ENCODE measurements around the gene KRR1. TPM values are rescaled to one million over a fixed set of nuclear protein-coding genes. Genes with fewer than 3 reads are reported as not detected.
"Not testable (repeated sequence)": the region's sequence is repeated elsewhere in the genome, so short reads cannot be mapped to it uniquely, and the experiment has no call there.

Gene KRR1
- total and polyA plus RNA-seq, 2 donors from 2014 or later, result 20.0 to 50.7 TPM

- Histone ChIP-seq H3K9ac (ENCODE audit: low read length in 3 of 3) (no peak overlapping the region), H3K27me3 (ENCODE audit: control insufficient read depth, insufficient read depth, low read length) (no peaks in the 10 kb centered on the region), H3K36me3 (ENCODE audit: control insufficient read depth in 2 of 3, insufficient read depth in 3 of 3, low read length in 3 of 3) (no peaks in the 10 kb centered on the region), H3K27ac (ENCODE audit: low read depth in 2 of 2, low read length in 2 of 2) (no peak overlapping the region), H3K9me3 (ENCODE audit: control insufficient read depth in 2 of 3, insufficient read depth in 1 of 3, low read length in 3 of 3) (no peaks in the 10 kb centered on the region), H3K4me3 (ENCODE audit: low read length in 3 of 3) (no peak overlapping the region), H3K4me1 (ENCODE audit: control insufficient read depth in 2 of 3, insufficient read depth in 2 of 3, low read depth in 1 of 3, low read length in 3 of 3) (no peaks in the 10 kb centered on the region)
- intact Hi-C loops (cut with DNase I), result no loop called here
- FAIRE-seq, result no peak
- no peak for DNase-seq
- TF ChIP-seq CTCF (IDR thresholded peaks at IDR 0.05; ENCODE audit: borderline replicate concordance, extremely low read depth, insufficient read depth), result no peak
Measured at GRCh38 chr12:75489613-75490210, 21.7 kb downstream of the KRR1 start.

DNA sequence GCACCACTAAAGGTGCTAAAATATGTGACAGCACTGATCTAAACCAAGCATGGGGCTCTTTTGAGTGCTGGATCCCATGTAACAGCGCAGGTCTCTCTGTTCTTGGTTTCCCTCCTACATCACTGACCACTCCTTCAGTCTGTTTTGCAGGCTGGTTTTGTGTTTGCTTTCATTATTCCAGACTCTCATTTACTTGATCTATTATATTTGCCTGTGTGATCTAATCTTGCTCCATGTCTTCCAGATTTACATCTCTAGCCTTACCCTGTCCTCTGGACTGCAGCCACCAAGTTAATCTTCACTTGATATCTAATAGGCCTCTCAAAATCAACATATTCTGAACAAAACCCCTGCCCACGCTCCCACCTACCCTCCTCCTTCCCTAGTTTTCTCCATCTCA lies 22.2 kb downstream of the KRR1 start:
- Histone ChIP-seq H3K4me3 (ENCODE audit: low read length in 3 of 3) (no peak overlapping the region), H3K9ac (ENCODE audit: low read length in 3 of 3) (no peak overlapping the region), H3K27me3 (ENCODE audit: control insufficient read depth, insufficient read depth, low read length) (no peaks in the 10 kb centered on the region), H3K27ac (ENCODE audit: low read depth in 2 of 2, low read length in 2 of 2) (no peak overlapping the region), H3K36me3 (ENCODE audit: control insufficient read depth in 2 of 3, insufficient read depth in 3 of 3, low read length in 3 of 3) (no peaks in the 10 kb centered on the region), H3K4me1 (ENCODE audit: control insufficient read depth in 2 of 3, insufficient read depth in 2 of 3, low read depth in 1 of 3, low read length in 3 of 3) (no peaks in the 10 kb centered on the region), H3K9me3 (ENCODE audit: control insufficient read depth in 2 of 3, insufficient read depth in 1 of 3, low read length in 3 of 3) (no peaks in the 10 kb centered on the region)
- intact Hi-C loops (cut with DNase I), result no loop called here
- FAIRE-seq (no peak), DNase-seq (no peak)
- TF ChIP-seq CTCF (IDR thresholded peaks at IDR 0.05; ENCODE audit: borderline replicate concordance, extremely low read depth, insufficient read depth), result no peak

DNA sequence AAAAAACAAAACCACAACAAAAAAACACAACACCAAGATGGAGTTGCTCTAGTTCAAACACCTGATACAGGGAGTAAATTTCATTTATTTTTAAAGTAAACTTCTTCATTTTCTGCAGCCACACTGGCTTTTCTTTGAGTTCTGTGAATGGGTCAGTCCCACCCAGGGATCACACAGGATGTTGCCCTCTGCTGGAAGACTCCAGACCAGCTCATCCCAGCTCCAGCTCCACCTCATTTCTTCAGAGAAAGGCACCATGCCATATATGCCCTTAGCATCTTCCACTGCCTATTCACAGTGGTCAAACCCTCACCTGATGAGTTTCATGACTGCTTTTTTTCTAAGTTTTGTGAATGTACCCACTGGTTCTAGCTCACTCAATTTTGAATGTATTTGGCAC lies 22.9 kb downstream of the KRR1 start:
- DNase-seq, result no peak
- Histone ChIP-seq H3K4me3 (ENCODE audit: low read length in 3 of 3) (no peak overlapping the region), H3K4me1 (ENCODE audit: control insufficient read depth in 2 of 3, insufficient read depth in 2 of 3, low read depth in 1 of 3, low read length in 3 of 3) (no peaks in the 10 kb centered on the region), H3K27me3 (ENCODE audit: control insufficient read depth, insufficient read depth, low read length) (no peaks in the 10 kb centered on the region), H3K27ac (ENCODE audit: low read depth in 2 of 2, low read length in 2 of 2) (no peak overlapping the region), H3K36me3 (ENCODE audit: control insufficient read depth in 2 of 3, insufficient read depth in 3 of 3, low read length in 3 of 3) (no peaks in the 10 kb centered on the region), H3K9me3 (ENCODE audit: control insufficient read depth in 2 of 3, insufficient read depth in 1 of 3, low read length in 3 of 3) (no peaks in the 10 kb centered on the region), H3K9ac (ENCODE audit: low read length in 3 of 3) (no peak overlapping the region)
- no peak for FAIRE-seq
- intact Hi-C loops (cut with DNase I), result no loop called here
- TF ChIP-seq CTCF (IDR thresholded peaks at IDR 0.05; ENCODE audit: borderline replicate concordance, extremely low read depth, insufficient read depth), result peak; percentile 8

DNA sequence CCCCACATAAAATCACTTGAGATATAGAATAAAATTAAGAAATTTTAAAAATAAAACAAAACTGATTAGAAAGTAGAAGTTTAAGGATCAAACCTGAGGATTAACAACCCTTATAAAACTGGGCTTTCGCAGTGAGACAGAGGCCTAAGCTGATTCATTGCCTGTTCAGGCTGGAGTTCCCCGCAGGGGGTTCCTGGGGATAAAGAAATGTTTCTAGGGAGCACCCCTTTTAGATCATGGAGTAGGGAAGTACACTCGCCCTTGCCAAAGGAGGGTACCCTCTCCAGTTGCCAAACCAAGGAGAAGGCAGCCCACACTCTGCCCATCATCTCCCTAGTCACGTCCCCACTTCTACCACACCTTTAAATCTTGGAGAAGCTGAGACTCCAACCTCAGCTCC lies 24.1 kb downstream of the KRR1 start:
- FAIRE-seq, result no peak

GRCh38 chr12:75484450-75484849 lies 27.0 kb downstream of the KRR1 start:
- intact Hi-C loops (cut with DNase I); FAIRE-seq; H3K36me3 ChIP-seq (ENCODE audit: control insufficient read depth in 2 of 3, insufficient read depth in 3 of 3, low read length in 3 of 3); H3K27me3 ChIP-seq (ENCODE audit: control insufficient read depth, insufficient read depth, low read length); H3K4me3 ChIP-seq (ENCODE audit: low read length in 3 of 3); DNase-seq; H3K9me3 ChIP-seq (ENCODE audit: control insufficient read depth in 2 of 3, insufficient read depth in 1 of 3, low read length in 3 of 3); H3K27ac ChIP-seq (ENCODE audit: low read depth in 2 of 2, low read length in 2 of 2); H3K4me1 ChIP-seq (ENCODE audit: control insufficient read depth in 2 of 3, insufficient read depth in 2 of 3, low read depth in 1 of 3, low read length in 3 of 3); H3K9ac ChIP-seq (ENCODE audit: low read length in 3 of 3): not testable (repeated sequence)

More for the DNA sequence above, 24.1 kb downstream of the KRR1 start:
- H3K9me3 ChIP-seq (ENCODE audit: control insufficient read depth in 2 of 3, insufficient read depth in 1 of 3, low read length in 3 of 3), result no peaks in the 10 kb centered on the region
- TF ChIP-seq CTCF (IDR thresholded peaks at IDR 0.05; ENCODE audit: borderline replicate concordance, extremely low read depth, insufficient read depth), result no peak
- no peaks in the 10 kb centered on the region for H3K4me1 ChIP-seq (ENCODE audit: control insufficient read depth in 2 of 3, insufficient read depth in 2 of 3, low read depth in 1 of 3, low read length in 3 of 3)
- DNase-seq, result no peak
- no peaks in the 10 kb centered on the region for H3K27me3 ChIP-seq (ENCODE audit: control insufficient read depth, insufficient read depth, low read length)
- no peak overlapping the region for H3K27ac ChIP-seq (ENCODE audit: low read depth in 2 of 2, low read length in 2 of 2)
- H3K36me3 ChIP-seq (ENCODE audit: control insufficient read depth in 2 of 3, insufficient read depth in 3 of 3, low read length in 3 of 3), result no peaks in the 10 kb centered on the region
- H3K9ac ChIP-seq (ENCODE audit: low read length in 3 of 3), result no peak overlapping the region
- H3K4me3 ChIP-seq (ENCODE audit: low read length in 3 of 3), result no peak overlapping the region
- intact Hi-C loops (cut with DNase I), result no loop called here
